ENCODE results near the gene RND2.

GRCh38 chr17:43042025-43042628 lies 17.1 kb downstream of the RND2 start:
- TF ChIP-seq POLR2AphosphoS5 (IDR thresholded peaks at IDR 0.05) (no peak), CTCF (IDR thresholded peaks at IDR 0.05) (no peak)
